ENCODE results near the gene CALCR.

GRCh38 chr7:93569189-93569588 is 5.3 kb downstream of the CALCR start:
- no peak for TF ChIP-seq POLR2A (IDR thresholded peaks at IDR 0.05; ENCODE audit: low read depth, low read length)
- TF ChIP-seq POLR2AphosphoS5 (IDR thresholded peaks at IDR 0.05; ENCODE audit: low read depth, low read length) = no peak
- no peak for TF ChIP-seq TAF1 (IDR thresholded peaks at IDR 0.05; ENCODE audit: low read depth, low read length)

Measured in GM12891 (cell line).